Measurements from ENCODE around the gene CSH1.
"Not testable (repeated sequence)": the region's sequence is repeated elsewhere in the genome, so short reads cannot be mapped to it uniquely, and the experiment has no call there.

The CSH1 gene

GRCh38 chr17:63898899-63899798, 2.8 kb upstream of the CSH1 start:
- DNase-seq, result not testable (repeated sequence)

DNA sequence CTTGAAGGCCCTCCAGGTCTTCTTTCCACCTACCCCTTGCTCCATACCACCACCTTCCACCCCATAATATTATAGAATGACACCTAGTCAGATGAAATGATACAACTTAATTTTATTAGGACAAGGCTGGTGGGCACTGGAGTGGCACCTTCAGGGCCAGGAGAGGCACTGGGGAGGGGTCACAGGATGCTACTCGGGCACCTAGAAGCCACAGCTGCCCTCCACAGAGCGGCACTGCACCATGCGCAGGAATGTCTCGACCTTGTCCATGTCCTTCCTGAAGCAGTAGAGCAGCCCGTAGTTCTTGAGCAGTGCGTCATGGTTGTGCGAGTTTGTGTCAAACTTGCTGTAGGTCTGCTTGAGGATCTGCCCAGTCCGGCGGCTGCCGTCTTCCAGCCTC, 1.6 kb downstream of the CSH1 start:
- DNase-seq, result not testable (repeated sequence)

GRCh38 chr17:63894021-63894420, 2.4 kb downstream of the CSH1 start:
- not testable (repeated sequence) for DNase-seq

- not testable (repeated sequence) for DNase-seq
Observed at GRCh38 chr17:63892316-63893037, 3.9 kb downstream of the CSH1 start.

DNA sequence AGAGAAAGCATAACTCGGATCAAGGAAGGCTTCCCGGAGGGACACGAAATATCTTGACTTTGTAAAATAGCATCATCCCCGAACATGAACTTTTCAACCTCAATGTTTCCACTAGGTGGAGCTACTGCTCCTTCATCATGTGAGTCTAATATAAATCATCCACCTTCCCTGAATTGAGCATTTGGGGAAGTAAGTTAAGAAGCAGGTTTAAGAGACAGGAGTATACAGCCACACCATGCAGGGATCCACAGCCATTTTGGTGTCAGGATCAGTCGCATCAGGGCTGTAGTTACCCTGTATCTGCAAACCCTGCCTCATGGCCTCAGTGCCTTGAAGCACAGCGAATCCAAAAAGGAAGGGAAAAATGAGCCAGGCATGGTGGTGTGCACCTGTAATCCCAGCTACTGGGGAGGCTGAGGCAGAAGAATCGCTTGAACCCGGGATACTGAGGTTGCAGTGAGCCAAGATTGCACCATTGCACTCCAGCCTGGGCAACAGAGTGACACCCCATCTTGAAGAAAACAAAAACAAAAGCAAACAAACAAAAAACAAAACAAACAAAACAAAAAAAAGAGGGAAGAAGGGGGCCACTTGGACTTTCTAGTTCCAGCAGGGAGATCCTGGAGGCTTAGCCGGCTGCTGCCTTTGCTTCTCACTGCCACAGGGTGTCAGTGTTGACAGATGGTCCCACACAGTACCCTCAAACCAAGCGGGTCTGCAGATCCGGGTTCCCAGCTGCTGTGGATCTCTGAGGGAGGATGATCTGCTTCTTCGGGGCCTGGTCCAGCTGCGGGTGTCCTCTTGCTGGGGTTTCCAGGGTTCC, 7.1 kb downstream of the CSH1 start:
- peak; percentile 64 for DNase-seq

- DNase-seq, result not testable (repeated sequence)
Observed at GRCh38 chr17:63885119-63885518, 11.3 kb downstream of the CSH1 start.

GRCh38 chr17:63882626-63883126, 13.7 kb downstream of the CSH1 start:
- not testable (repeated sequence) for DNase-seq

DNA sequence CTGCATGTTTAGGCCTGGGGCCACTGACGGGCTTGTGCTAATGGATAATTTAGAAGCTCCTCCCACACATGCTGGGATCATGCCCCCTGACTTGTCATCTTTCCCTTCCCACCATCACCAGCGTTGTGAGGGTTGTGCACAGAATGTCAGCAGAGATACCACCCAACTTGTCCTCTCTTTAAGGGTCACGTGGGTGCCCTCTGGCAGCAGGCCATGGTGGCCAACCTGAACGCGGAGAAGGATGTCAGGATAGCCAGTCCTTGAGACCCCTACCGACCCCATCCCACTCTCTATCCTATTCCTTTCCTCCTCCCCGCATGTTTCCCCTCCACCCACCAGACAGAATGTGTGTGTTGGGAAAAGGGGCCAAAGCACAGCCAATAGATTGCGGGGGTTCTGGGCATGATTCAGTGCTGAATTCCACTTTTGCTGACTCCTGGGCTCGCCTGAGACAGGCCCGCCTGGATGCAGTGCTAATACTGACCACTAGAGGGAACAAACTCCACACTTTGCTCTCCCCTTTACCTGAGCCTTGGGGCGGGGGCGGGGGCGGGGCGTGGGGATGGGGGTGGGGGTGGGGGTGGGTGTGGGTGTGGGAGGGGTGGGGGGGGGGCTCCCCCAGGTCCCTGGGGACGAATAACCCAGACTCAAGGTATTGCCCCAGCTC, 14.3 kb downstream of the CSH1 start, which contains the start of gene GH2:
Gene GH2, minus strand, starts transcription at position 10 of the 667 bp plus-strand sequence. CDS start 143 bp downstream, outside the sequence.
- peak; percentile 72 for DNase-seq

GRCh38 chr17:63881337-63881736, 15.0 kb downstream of the CSH1 start:
- not testable (repeated sequence) for DNase-seq

- no peak for DNase-seq
Observed at GRCh38 chr17:63880706-63881105, 15.7 kb downstream of the CSH1 start.

- DNase-seq, result not testable (repeated sequence)
Observed at GRCh38 chr17:63878413-63878812, 18.0 kb downstream of the CSH1 start.

DNA sequence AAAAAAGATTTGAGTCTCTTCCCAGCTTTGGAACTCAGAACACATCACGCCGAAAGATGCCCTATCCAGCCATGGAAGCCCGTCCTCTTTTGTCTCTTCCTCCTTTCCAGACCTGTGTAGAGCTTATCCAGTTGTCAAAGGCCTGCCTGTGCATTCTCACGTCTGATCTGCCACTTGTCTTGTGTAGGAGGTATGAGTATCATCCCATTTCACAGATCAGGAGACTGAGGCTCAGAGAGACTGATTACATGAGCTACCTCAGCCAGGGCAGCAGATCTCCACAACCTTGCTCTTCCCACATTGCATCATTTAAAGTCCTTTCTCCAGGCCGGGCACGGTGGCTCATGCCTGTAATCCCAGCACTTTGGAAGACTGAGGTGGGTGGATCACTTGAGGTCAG, 21.7 kb downstream of the CSH1 start:
- DNase-seq, result not testable (repeated sequence)

DNA sequence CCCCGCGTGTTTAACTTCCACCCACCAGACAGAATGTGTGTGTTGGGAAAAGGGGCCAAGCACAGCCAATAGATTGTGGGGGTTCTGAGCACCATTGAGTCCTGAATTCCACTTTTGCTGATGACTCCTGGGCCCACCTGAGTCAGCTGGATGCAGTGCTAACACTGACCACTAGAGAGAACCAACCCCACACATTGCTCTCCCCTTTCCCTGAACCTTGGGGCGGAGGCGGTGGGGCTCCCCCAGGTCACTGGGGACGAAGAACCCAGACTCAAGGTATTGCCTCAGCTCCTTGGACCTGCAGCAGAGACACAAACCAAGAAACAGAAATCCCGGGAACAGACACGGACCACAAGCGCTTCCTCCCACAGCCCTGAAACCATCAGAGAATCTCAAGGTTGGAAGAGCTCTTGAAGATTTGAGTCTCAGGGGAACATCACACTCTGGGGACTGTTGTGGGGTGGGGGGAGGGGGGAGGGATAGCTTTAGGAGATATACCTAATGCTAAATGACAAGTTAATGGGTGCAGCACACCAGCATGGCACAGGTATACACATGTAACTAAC, 22.2 kb downstream of the CSH1 start:
- DNase-seq, result not testable (repeated sequence)

- not testable (repeated sequence) for DNase-seq
Observed at GRCh38 chr17:63873577-63873976, 22.8 kb downstream of the CSH1 start, which contains the start of gene CSH2. TSS of gene CSH2 (minus strand) at chr17:63873677. CDS start at chr17:63873614, 63 bp downstream.

GRCh38 chr17:63871646-63872365, 24.6 kb downstream of the CSH1 start:
- DNase-seq, result not testable (repeated sequence)

- DNase-seq, result not testable (repeated sequence)
Observed at GRCh38 chr17:63870292-63870665, 26.1 kb downstream of the CSH1 start.

GRCh38 chr17:63869491-63870291, 26.7 kb downstream of the CSH1 start:
- DNase-seq, result not testable (repeated sequence)

- DNase-seq, result not testable (repeated sequence)
Observed at GRCh38 chr17:63866625-63867024, 29.7 kb downstream of the CSH1 start.

DNA sequence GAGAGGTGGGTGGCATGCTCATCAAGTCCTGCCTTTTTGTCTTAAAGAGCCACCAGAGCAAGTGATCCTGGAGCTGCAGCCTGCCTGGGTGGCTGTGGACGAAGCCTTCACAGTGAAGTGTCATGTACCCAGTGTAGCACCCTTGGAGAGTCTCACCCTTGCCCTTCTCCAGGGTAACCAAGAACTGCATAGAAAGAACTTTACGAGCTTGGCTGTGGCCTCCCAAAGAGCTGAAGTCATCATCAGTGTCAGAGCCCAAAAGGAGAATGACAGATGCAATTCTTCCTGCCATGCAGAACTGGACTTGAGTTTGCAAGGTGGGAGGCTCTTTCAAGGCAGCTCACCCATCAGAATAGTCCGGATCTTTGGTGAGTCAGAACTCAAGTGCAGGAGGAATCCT, 37.1 kb downstream of the CSH1 start:
- no peak for DNase-seq

DNA sequence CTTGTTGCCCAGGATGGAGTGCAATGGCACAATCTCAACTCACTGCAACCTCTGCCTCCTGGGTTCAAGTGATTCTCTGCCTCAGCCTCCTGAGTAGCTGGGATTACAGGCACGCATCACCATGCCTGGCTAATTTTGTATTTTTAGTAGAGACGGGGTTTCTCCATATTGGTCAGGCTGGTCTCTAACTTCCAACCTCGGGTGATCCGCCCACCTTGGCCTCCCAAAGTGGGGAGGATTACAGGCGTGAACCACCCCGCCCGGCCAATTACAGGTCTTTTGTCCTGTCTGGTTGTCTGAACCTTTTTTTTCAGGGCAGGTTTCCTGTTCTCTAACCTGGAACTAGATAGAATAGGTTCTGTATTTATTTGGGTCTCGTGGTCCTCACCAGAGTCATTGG, 39.9 kb downstream of the CSH1 start:
- DNase-seq, result not testable (repeated sequence)

Measured in eye (tissue), 1 donor.